Measurements from ENCODE around the gene LRMDA.

DNA sequence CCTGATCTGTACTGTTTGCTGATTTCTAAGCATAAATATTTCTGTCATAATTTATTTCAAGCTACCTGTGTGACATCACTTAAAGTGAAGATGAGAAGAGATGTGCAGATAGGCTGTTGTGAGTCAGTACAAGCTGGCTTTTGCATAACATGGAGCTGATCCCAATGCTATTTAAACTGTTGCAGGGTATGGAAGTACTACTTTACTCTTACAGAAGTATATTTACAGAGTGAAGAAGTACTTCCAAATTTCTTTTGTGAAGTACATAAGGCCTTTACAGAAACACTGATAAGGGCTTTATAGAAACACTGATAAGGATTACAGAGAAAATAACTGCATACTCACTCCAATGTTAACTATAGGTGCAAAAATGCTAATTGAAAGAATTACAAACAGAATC, 911.6 kb downstream of the LRMDA start:
- TF ChIP-seq PHF8 (conservative IDR thresholded peaks at IDR 0.05; ENCODE audit: low read depth, low read length) (no peak), BRCA1 (IDR thresholded peaks at IDR 0.05; ENCODE audit: low read depth, low read length) (no peak), CREB1 (IDR thresholded peaks at IDR 0.05) (no peak)
- TF ChIP-seq, protein P1, sequence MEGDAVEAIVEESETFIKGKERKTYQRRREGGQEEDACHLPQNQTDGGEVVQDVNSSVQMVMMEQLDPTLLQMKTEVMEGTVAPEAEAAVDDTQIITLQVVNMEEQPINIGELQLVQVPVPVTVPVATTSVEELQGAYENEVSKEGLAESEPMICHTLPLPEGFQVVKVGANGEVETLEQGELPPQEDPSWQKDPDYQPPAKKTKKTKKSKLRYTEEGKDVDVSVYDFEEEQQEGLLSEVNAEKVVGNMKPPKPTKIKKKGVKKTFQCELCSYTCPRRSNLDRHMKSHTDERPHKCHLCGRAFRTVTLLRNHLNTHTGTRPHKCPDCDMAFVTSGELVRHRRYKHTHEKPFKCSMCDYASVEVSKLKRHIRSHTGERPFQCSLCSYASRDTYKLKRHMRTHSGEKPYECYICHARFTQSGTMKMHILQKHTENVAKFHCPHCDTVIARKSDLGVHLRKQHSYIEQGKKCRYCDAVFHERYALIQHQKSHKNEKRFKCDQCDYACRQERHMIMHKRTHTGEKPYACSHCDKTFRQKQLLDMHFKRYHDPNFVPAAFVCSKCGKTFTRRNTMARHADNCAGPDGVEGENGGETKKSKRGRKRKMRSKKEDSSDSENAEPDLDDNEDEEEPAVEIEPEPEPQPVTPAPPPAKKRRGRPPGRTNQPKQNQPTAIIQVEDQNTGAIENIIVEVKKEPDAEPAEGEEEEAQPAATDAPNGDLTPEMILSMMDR (IDR thresholded peaks at IDR 0.05; ENCODE audit: control extremely low read depth in 1 of 3, insufficient read depth in 1 of 3, low read depth in 1 of 3, low read length in 3 of 3): no peak
